H9 (cell line): Measurements from ENCODE around the gene WDR77. TPM values are rescaled to one million over a fixed set of nuclear protein-coding genes. Genes with fewer than 3 reads are reported as not detected.

Experiments
- DNase-seq: peaks from one replicate; pipeline ENCODE4 v3.0.0-alpha.2; 2017
- H2AFZ ChIP-seq: one replicate; pipeline ENCODE4 v1.6.1; 2013; ENCODE audit warnings: mild to moderate bottlenecking, low read length, control low read depth, moderate library complexity
- H2AK5ac ChIP-seq: 2 replicates; pipeline ENCODE4 v1.6.1; 2013; ENCODE audit warnings: low read length, control low read depth, mixed read lengths; ENCODE audit not compliant: insufficient read length
- H2BK120ac ChIP-seq: one replicate; pipeline ENCODE4 v1.6.1; 2013; ENCODE audit warnings: low read depth, mild to moderate bottlenecking, low read length, control low read depth, inconsistent platforms; ENCODE audit not compliant: poor library complexity, severe bottlenecking
- H2BK12ac ChIP-seq: 2 replicates; pipeline ENCODE4 v1.6.1; 2013; ENCODE audit warnings: low read length, control low read depth, mixed read lengths, low read depth; ENCODE audit not compliant: insufficient read length
- H2BK15ac ChIP-seq: 2 replicates; pipeline ENCODE4 v1.6.1; 2013; ENCODE audit warnings: low read depth, low read length, control low read depth
- H2BK20ac ChIP-seq: one replicate; pipeline ENCODE4 v1.6.1; 2013; ENCODE audit warnings: low read depth, mild to moderate bottlenecking, low read length, control low read depth, inconsistent platforms; ENCODE audit not compliant: poor library complexity, severe bottlenecking
- H2BK5ac ChIP-seq: 2 replicates; pipeline ENCODE4 v1.6.1; 2013; ENCODE audit warnings: low read length, control low read depth, mixed read lengths; ENCODE audit not compliant: insufficient read length
- H3K14ac ChIP-seq: 2 replicates; pipeline ENCODE4 v1.6.1; 2013; ENCODE audit warnings: low read length, control low read depth; ENCODE audit not compliant: insufficient read depth
- H3K18ac ChIP-seq: 2 replicates; pipeline ENCODE4 v1.6.1; 2013; ENCODE audit warnings: low read depth, mild to moderate bottlenecking, mixed read lengths, low read length, control low read depth; ENCODE audit not compliant: insufficient read length
- H3K23ac ChIP-seq: 2 replicates; pipeline ENCODE4 v1.6.1; 2013; ENCODE audit warnings: low read length, control low read depth, mixed read lengths, low read depth; ENCODE audit not compliant: insufficient read length
- H3K23me2 ChIP-seq: 2 replicates; pipeline ENCODE4 v1.6.1; 2013; ENCODE audit warnings: low read depth, mild to moderate bottlenecking, mixed read lengths, low read length, control low read depth; ENCODE audit not compliant: insufficient read length, poor library complexity, severe bottlenecking
- H3K27ac ChIP-seq: 2 replicates; pipeline ENCODE4 v1.5.1; 2013; ENCODE audit warnings: low read length, control low read depth, mixed read lengths, low read depth; ENCODE audit not compliant: insufficient read length
- H3K27me3 ChIP-seq: 2 replicates; pipeline ENCODE4 v1.6.1; 2013; ENCODE audit warnings: low read length, control low read depth, inconsistent platforms; ENCODE audit not compliant: insufficient read depth
- H3K4ac ChIP-seq: 2 replicates; pipeline ENCODE4 v1.6.1; 2013; ENCODE audit warnings: low read depth, mild to moderate bottlenecking, control low read depth, inconsistent platforms, low read length, moderate library complexity
- H3K4me1 ChIP-seq: 2 replicates; pipeline ENCODE4 v1.6.1; 2013; ENCODE audit warnings: low read length, control low read depth, inconsistent platforms; ENCODE audit not compliant: insufficient read depth
- H3K4me2 ChIP-seq: 2 replicates; pipeline ENCODE4 v1.6.1; 2013; ENCODE audit warnings: low read length, control low read depth, mixed read lengths; ENCODE audit not compliant: insufficient read length, insufficient read depth
- H3K56ac ChIP-seq: 2 replicates; pipeline ENCODE4 v1.6.1; 2013; ENCODE audit warnings: low read depth, mild to moderate bottlenecking, mixed read lengths, low read length, control low read depth; ENCODE audit not compliant: insufficient read length
- H3K79me1 ChIP-seq: 2 replicates; pipeline ENCODE4 v1.6.1; 2013; ENCODE audit warnings: low read depth, mild to moderate bottlenecking, moderate library complexity, low read length, control low read depth, inconsistent platforms; ENCODE audit not compliant: insufficient read depth, poor library complexity, severe bottlenecking
- H3K79me2 ChIP-seq: 2 replicates; pipeline ENCODE4 v1.6.1; 2013; ENCODE audit warnings: low read length, control low read depth, inconsistent platforms; ENCODE audit not compliant: insufficient read depth
- H3K9ac ChIP-seq: 2 replicates; pipeline ENCODE4 v1.6.1; 2013; ENCODE audit warnings: low read length, control low read depth, mixed read lengths; ENCODE audit not compliant: insufficient read length; ENCODE audit errors: extremely low read depth
- H3K9me3 ChIP-seq: one replicate; pipeline ENCODE4 v1.6.1; 2013; ENCODE audit warnings: low read depth, low read length, inconsistent platforms; ENCODE audit not compliant: control insufficient read depth
- H3T11ph ChIP-seq: one replicate; pipeline ENCODE4 v1.6.1; 2013; ENCODE audit warnings: mild to moderate bottlenecking, low read length, control low read depth, inconsistent platforms
- H4K20me1 ChIP-seq: one replicate; pipeline ENCODE4 v1.6.1; 2013; ENCODE audit not compliant: control insufficient read depth, insufficient read length, insufficient read depth
- H4K5ac ChIP-seq: 2 replicates; pipeline ENCODE4 v1.6.1; 2013; ENCODE audit warnings: low read depth, mild to moderate bottlenecking, mixed read lengths, low read length, control low read depth; ENCODE audit not compliant: insufficient read length
- H4K8ac ChIP-seq: replicated peaks from 2 replicates; pipeline ENCODE4 v1.6.1; 2013; ENCODE audit warnings: low read length, control low read depth, mixed read lengths, low read depth; ENCODE audit not compliant: insufficient read length
- H4K91ac ChIP-seq: 2 replicates; pipeline ENCODE4 v1.6.1; 2013; ENCODE audit warnings: low read depth, mild to moderate bottlenecking, moderate library complexity, mixed read lengths, low read length, control low read depth; ENCODE audit not compliant: insufficient read length
- H3K27ac Mint-ChIP-seq, 3 experiments: 2 replicates in 2 of 3; 3 replicates in 1 of 3; pipeline ENCODE4 v1.8.0; 2020 to 2021; ENCODE audit warnings: mixed read lengths in 3 of 3, mild to moderate bottlenecking in 1 of 3, moderate library complexity in 1 of 3
- H3K27me3 Mint-ChIP-seq: 2 replicates; pipeline ENCODE4 v1.8.0; 2021; ENCODE audit warnings: low read depth, mild to moderate bottlenecking, moderate library complexity, mixed read lengths
- H3K36me3 Mint-ChIP-seq, 3 experiments: 2 replicates in 2 of 3; 3 replicates in 1 of 3; pipeline ENCODE4 v1.8.0; 2020 to 2021; ENCODE audit warnings: low read depth in 3 of 3, mixed read lengths in 3 of 3; ENCODE audit not compliant: insufficient read depth in 1 of 3
- H3K4me1 Mint-ChIP-seq, 2 experiments: 2 replicates each; pipeline ENCODE4 v1.8.0; 2020; ENCODE audit warnings: mixed read lengths in 2 of 2
- H3K4me3 Mint-ChIP-seq, 2 experiments: 2 replicates in 1 of 2; 3 replicates in 1 of 2; pipeline ENCODE4 v1.8.0; 2020 to 2021; ENCODE audit warnings: mild to moderate bottlenecking in 2 of 2, mixed read lengths in 2 of 2, moderate library complexity in 1 of 2
- H3K9me3 Mint-ChIP-seq, 2 experiments: 2 replicates in 1 of 2; 3 replicates in 1 of 2; pipeline ENCODE4 v1.8.0; 2020; ENCODE audit warnings: mild to moderate bottlenecking in 2 of 2, mixed read lengths in 2 of 2, moderate library complexity in 1 of 2
- CTCF ChIP-seq: fragments of 200-600 bp; sonication (generic); conservative IDR thresholded peaks from 3 replicates; pipeline ENCODE4 v1.8.0; 2021; ENCODE audit warnings: antibody characterized with exemption, mild to moderate bottlenecking
- WGBS: extraction: QIAGEN DNeasy Blood & Tissue Kit; methylation state at CpG from one replicate; pipeline ENCODE4 v1.1.7; 2013; ENCODE audit warnings: missing lambda C conversion rate, low lambda C conversion rate, mixed read lengths; ENCODE audit not compliant: insufficient read length; ENCODE audit errors: extremely low coverage; 5-methylcytosine and 5-hydroxymethylcytosine counted together
- total RNA-seq: library from RNA; stranded (reverse); gene quantifications from 2 replicates; pipeline ENCODE4 v1.2.1, GENCODE V29; 2021

Gene WDR77
- total RNA-seq, 1 experiment from 2014 or later: 70.9 TPM

GRCh38 chr1:111415461-111415860 lies 33.6 kb downstream of the WDR77 start:
- Mint-ChIP-seq H3K36me3 (no peaks in the 10 kb centered on the region), H3K27me3 (no peaks in the 10 kb centered on the region; the same call in none of the 2 replicates), H3K27ac (no peak overlapping the region), H3K4me3 (no peak overlapping the region), H3K9me3 (no peaks in the 10 kb centered on the region), H3K4me1 (peaks cover 3 to 7% of the 10 kb centered on the region in 2 experiments)
- Histone ChIP-seq H4K8ac (no peak overlapping the region), H3K27ac (no peak overlapping the region), H3K4me2 (no peak overlapping the region), H3K4me1 (no peaks in the 10 kb centered on the region), H3T11ph (no peak overlapping the region), H2AK5ac (no peak overlapping the region), H3K79me2 (no peaks in the 10 kb centered on the region), H2BK120ac (no peak overlapping the region), H3K18ac (no peak overlapping the region), H2BK12ac (no peak overlapping the region), H2BK20ac (no peak overlapping the region), H3K56ac (no peak overlapping the region), H3K79me1 (no peaks in the 10 kb centered on the region), H2AFZ (no peak overlapping the region), H3K4ac (no peak overlapping the region), H3K27me3 (no peaks in the 10 kb centered on the region), H2BK15ac (no peak overlapping the region), H4K5ac (no peak overlapping the region), H4K91ac (no peak overlapping the region), H3K14ac (no peak overlapping the region), H3K23me2 (no peaks in the 10 kb centered on the region), H4K20me1 (no peaks in the 10 kb centered on the region), H3K9ac (no peak overlapping the region), H2BK5ac (no peak overlapping the region), H3K23ac (no peak overlapping the region), H3K9me3 (no peaks in the 10 kb centered on the region)
- DNase-seq: no peak
- TF ChIP-seq CTCF: no peak
- WGBS: no CpG with 5 or more reads among the region's 3 CpGs
